Smooth muscle cell (in vitro differentiated cells): ENCODE data around the gene CLDND2. TPM values are rescaled to one million over a fixed set of nuclear protein-coding genes. Genes with fewer than 3 reads are reported as not detected.
"Not testable (repeated sequence)": the region's sequence is repeated elsewhere in the genome, so short reads cannot be mapped to it uniquely, and the experiment has no call there.

Experiments
- DNase-seq: peaks from one replicate; lab custom pipeline; 2025; ENCODE audit not compliant: unreplicated experiment; lab: John Stamatoyannopoulos, UW
- H2AFZ ChIP-seq: fragments of 200-600 bp; sonication (generic); 2 replicates; pipeline ENCODE4 v1.6.0; 2016; ENCODE audit warnings: antibody characterized with exemption, low read depth, mild to moderate bottlenecking
- H3F3A ChIP-seq: fragments of 200-600 bp; sonication (generic); 2 replicates; pipeline ENCODE4 v1.6.0; 2017; ENCODE audit warnings: antibody characterized with exemption, low read depth
- H3K27ac ChIP-seq: fragments of 200-600 bp; sonication (generic); 2 replicates; pipeline ENCODE4 v1.5.1; 2016; ENCODE audit warnings: low read depth, mild to moderate bottlenecking
- H3K27me3 ChIP-seq: fragments of 200-600 bp; sonication (generic); 2 replicates; pipeline ENCODE4 v1.6.1; 2016; ENCODE audit warnings: low read depth, mild to moderate bottlenecking
- H3K36me3 ChIP-seq: fragments of 200-600 bp; sonication (generic); 2 replicates; pipeline ENCODE4 v1.5.1; 2016; ENCODE audit warnings: low read depth
- H3K4me1 ChIP-seq: fragments of 200-600 bp; sonication (generic); 2 replicates; pipeline ENCODE4 v1.5.1; 2016; ENCODE audit warnings: low read depth
- H3K4me2 ChIP-seq: fragments of 200-600 bp; sonication (generic); 2 replicates; pipeline ENCODE4 v1.6.0; 2016; ENCODE audit warnings: mild to moderate bottlenecking
- H3K4me3 ChIP-seq: fragments of 200-600 bp; sonication (generic); 2 replicates; pipeline ENCODE4 v1.5.1; 2016; ENCODE audit warnings: mild to moderate bottlenecking
- H3K79me2 ChIP-seq: fragments of 200-600 bp; sonication (generic); 2 replicates; pipeline ENCODE4 v1.6.0; 2016; ENCODE audit warnings: low read depth, mild to moderate bottlenecking
- H3K9ac ChIP-seq: fragments of 200-600 bp; sonication (generic); 2 replicates; pipeline ENCODE4 v1.6.0; 2016; ENCODE audit warnings: low read depth
- H3K9me3 ChIP-seq: fragments of 200-600 bp; sonication (generic); replicated peaks from 2 replicates; pipeline ENCODE4 v1.5.1; 2016; ENCODE audit warnings: low read depth
- H4K20me1 ChIP-seq: fragments of 200-600 bp; sonication (generic); 2 replicates; pipeline ENCODE4 v1.6.0; 2016; ENCODE audit warnings: low read depth
- WGBS: methylation state at CpG from one replicate; pipeline ENCODE4 v1.1.7; 2016; ENCODE audit warnings: low lambda C conversion rate; 5-methylcytosine and 5-hydroxymethylcytosine counted together
- polyA plus RNA-seq: library from polyadenylated mRNA; unstranded; fragments of >200 nt; fragmentation: Nextera tagmentation; extraction: Ambion mirVana; gene quantifications from 2 replicates; pipeline ENCODE4 v1.2.1, GENCODE V29; 2016
- total RNA-seq: library from RNA; depleted of rRNA; stranded (reverse); fragments of >200 nt; gene quantifications from 2 replicates; pipeline ENCODE4 v1.2.3, GENCODE V29; 2014
- TF ChIP-seq, protein P1 (sequence below): fragments of 200-600 bp; sonication (generic); IDR thresholded peaks from 2 replicates; pipeline ENCODE4 v1.5.1; 2017; ENCODE audit warnings: borderline replicate concordance, mild to moderate bottlenecking, antibody characterized with exemption; ENCODE audit not compliant: insufficient read depth, poor library complexity, severe bottlenecking

The CLDND2 gene
- total RNA-seq (not detected in 2 replicates), polyA plus RNA-seq (1.4 TPM in 1 of 2 replicates, not detected in the other)

DNA sequence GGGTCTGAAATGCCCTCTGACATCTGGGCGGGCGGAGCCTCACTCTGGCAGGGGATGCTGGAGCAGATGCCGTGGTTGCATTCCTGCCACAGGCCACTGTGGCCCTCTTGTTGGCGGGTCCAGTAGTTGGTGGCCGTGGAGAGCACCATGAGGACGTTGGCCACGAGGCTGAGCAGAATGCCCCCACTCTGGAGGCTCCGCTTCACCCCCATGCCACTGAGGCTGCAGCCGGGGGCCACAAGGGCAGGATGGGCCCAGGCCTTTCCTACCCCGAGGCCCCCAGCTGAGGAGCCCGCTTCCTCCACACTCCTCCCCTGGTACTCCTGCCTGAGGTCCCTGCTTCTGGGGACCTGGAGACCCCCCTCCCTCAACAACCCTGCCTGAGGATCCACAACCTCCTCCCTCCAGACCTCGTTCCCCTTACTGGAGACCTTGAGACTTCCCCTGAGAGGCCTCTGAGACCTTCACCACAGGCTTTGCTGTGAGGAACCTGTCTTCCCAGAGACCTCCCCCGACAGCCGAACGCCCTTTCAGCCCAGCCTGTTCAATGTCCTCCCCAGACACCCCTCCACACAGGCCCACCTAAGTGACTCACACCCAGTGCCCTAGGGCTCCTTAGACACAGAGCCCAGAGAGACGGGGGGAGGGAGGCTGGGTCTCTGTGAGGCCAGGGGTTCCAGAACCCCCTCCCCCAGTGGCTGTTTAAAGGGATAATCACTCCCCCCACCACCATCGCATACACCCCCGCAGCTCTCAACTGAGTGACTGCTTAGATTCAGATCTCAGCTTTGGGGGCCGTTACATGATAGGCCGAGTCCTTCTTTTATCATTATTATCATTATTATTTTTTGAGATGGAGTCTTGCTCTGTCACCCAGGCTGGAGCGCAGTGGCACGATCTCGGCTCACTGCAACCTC, at the start of gene CLDND2:
CLDND2 (minus strand) TSS at position 638 of the 917 bp plus-strand sequence; CDS start at position 212, 426 bp downstream.
- H3K79me2 ChIP-seq, result no peaks in the 10 kb centered on the region
- peaks cover 22% of the 10 kb centered on the region for H3K4me1 ChIP-seq
- no peaks in the 10 kb centered on the region for H3F3A ChIP-seq
- TF ChIP-seq, protein P1, sequence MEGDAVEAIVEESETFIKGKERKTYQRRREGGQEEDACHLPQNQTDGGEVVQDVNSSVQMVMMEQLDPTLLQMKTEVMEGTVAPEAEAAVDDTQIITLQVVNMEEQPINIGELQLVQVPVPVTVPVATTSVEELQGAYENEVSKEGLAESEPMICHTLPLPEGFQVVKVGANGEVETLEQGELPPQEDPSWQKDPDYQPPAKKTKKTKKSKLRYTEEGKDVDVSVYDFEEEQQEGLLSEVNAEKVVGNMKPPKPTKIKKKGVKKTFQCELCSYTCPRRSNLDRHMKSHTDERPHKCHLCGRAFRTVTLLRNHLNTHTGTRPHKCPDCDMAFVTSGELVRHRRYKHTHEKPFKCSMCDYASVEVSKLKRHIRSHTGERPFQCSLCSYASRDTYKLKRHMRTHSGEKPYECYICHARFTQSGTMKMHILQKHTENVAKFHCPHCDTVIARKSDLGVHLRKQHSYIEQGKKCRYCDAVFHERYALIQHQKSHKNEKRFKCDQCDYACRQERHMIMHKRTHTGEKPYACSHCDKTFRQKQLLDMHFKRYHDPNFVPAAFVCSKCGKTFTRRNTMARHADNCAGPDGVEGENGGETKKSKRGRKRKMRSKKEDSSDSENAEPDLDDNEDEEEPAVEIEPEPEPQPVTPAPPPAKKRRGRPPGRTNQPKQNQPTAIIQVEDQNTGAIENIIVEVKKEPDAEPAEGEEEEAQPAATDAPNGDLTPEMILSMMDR, result no peak
- H3K9ac ChIP-seq, result peak within 1 kb of the TSS; percentile 71
- H2AFZ ChIP-seq, result peak within 1 kb of the TSS; percentile 91
- no peak for DNase-seq
- H3K4me2 ChIP-seq, result peak within 1 kb of the TSS; percentile 91
- no peaks in the 10 kb centered on the region for H3K9me3 ChIP-seq
- H3K36me3 ChIP-seq, result no peaks in the 10 kb centered on the region
- WGBS, result 57% methylated on average over 21 of the region's 23 CpGs
- peak within 1 kb of the TSS; percentile 47 for H3K27ac ChIP-seq
- peak within 1 kb of the TSS; percentile 93 for H3K4me3 ChIP-seq
- H4K20me1 ChIP-seq, result no peaks in the 10 kb centered on the region
- H3K27me3 ChIP-seq, result no peaks in the 10 kb centered on the region

- H4K20me1 ChIP-seq, result no peaks in the 10 kb centered on the region
- H3K27ac ChIP-seq, result no peak overlapping the region
- TF ChIP-seq, protein P1, result no peak
- WGBS, result 84% methylated on average over 3 of the region's 3 CpGs
- H3K4me1 ChIP-seq, result no peaks in the 10 kb centered on the region
- no peaks in the 10 kb centered on the region for H3F3A ChIP-seq
- H3K27me3 ChIP-seq, result no peaks in the 10 kb centered on the region
- H3K9me3 ChIP-seq, result no peaks in the 10 kb centered on the region
- no peak overlapping the region for H2AFZ ChIP-seq
- no peak overlapping the region for H3K4me3 ChIP-seq
- no peak for DNase-seq
- H3K4me2 ChIP-seq, result no peak overlapping the region
- no peak overlapping the region for H3K9ac ChIP-seq
- no peaks in the 10 kb centered on the region for H3K79me2 ChIP-seq
- H3K36me3 ChIP-seq, result no peaks in the 10 kb centered on the region
These were observed 49.0 kb upstream of the CLDND2 start for GRCh38 chr19:51417810-51418157.

DNA sequence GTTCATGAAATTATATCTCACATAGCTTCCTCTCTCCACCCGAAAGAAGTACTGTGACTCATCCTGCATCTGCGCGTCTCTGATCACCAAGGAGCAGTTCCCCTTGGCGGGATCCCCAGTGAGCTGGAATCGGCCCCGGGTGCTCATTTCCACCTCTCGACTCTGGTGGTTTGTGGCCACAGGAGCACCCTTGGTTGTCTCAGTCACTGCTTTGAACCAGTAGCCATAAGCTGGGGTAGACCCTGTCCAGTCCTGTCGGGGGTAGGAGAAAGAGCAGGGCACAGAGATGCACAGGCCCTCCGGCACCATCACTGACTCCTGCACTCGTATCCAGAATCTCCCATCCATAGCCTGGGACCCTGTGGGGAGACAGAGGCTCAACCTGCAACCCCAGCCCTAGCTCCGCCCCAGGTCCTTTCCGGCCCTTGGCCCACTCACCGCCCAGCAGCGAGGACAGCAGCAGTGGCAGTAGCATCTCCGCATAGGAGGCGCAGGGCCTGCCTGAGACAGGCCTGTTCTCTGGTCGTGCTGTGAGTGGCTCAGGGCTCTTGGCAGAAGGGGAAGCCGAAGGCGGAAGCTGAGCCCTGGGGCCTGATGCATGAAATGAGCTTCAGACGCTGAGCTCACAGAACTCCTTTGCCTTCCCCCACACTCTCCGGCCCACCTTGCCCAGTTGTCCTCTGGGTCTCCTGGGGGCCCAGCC, 48.5 kb upstream of the CLDND2 start, which contains the start of gene SIGLEC10:
SIGLEC10 (minus strand) TSS at position 536 of the 703 bp plus-strand sequence; CDS start at position 475, 61 bp downstream.
- no peak within 1 kb of the TSS for H2AFZ ChIP-seq
- H3K36me3 ChIP-seq, result no peaks in the 10 kb centered on the region
- H3K4me3 ChIP-seq, result no peak within 1 kb of the TSS
- H4K20me1 ChIP-seq, result no peaks in the 10 kb centered on the region
- no peaks in the 10 kb centered on the region for H3K4me1 ChIP-seq
- no peak for DNase-seq
- H3K4me2 ChIP-seq, result no peak within 1 kb of the TSS
- H3K9ac ChIP-seq, result no peak within 1 kb of the TSS
- no peaks in the 10 kb centered on the region for H3K79me2 ChIP-seq
- no peaks in the 10 kb centered on the region for H3K9me3 ChIP-seq
- no peak within 1 kb of the TSS for H3K27ac ChIP-seq
- no peaks in the 10 kb centered on the region for H3K27me3 ChIP-seq
- TF ChIP-seq, protein P1, result no peak
- H3F3A ChIP-seq, result no peaks in the 10 kb centered on the region
- 84% methylated on average over 21 of the region's 21 CpGs for WGBS

- H3K79me2 ChIP-seq, H3K4me1 ChIP-seq, H3K4me3 ChIP-seq, H3K36me3 ChIP-seq, H3K27ac ChIP-seq, H4K20me1 ChIP-seq, H2AFZ ChIP-seq, H3K27me3 ChIP-seq, H3K4me2 ChIP-seq, H3F3A ChIP-seq, DNase-seq, H3K9ac ChIP-seq, H3K9me3 ChIP-seq: not testable (repeated sequence)
- WGBS, result 93% methylated on average over 15 of the region's 15 CpGs
These were observed 47.6 kb upstream of the CLDND2 start for GRCh38 chr19:51416422-51416821.
